OCI-LY3 (cell line): ENCODE measurements around the gene GSDME.

ENCODE experiments used
- EZH2phosphoT487 ChIP-seq: fragments of 200-600 bp; shearing (Covaris generic); IDR thresholded peaks from 2 replicates; pipeline ENCODE4 v1.6.1; 2018; ENCODE audit warnings: antibody characterized with exemption, mixed run types, low read depth
- TF ChIP-seq, protein P1 (sequence below): fragments of 200-600, 300-600 bp; sonication (generic); IDR thresholded peaks from 2 replicates; pipeline ENCODE4 v1.5.1; 2014; ENCODE audit warnings: antibody characterized with exemption, low read length, low read depth

DNA sequence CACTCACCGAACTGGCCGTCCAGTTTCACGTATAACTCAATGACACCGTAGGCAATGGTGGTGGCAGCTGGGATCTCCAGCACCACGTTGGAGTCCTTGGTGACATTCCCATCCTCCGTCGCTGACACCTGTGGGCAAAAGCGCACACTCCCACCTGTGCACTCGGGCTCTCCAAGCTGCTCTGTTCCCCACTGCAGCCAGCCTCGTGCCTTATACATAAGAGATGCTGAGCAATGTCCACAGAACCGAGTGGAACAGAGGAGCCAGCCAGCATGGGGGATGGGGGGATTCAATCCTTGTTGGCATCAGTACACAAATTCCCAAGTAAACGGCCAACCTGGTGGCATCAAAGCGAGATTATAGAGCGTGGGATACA is 40.0 kb downstream of the GSDME start:
- TF ChIP-seq, protein P1, sequence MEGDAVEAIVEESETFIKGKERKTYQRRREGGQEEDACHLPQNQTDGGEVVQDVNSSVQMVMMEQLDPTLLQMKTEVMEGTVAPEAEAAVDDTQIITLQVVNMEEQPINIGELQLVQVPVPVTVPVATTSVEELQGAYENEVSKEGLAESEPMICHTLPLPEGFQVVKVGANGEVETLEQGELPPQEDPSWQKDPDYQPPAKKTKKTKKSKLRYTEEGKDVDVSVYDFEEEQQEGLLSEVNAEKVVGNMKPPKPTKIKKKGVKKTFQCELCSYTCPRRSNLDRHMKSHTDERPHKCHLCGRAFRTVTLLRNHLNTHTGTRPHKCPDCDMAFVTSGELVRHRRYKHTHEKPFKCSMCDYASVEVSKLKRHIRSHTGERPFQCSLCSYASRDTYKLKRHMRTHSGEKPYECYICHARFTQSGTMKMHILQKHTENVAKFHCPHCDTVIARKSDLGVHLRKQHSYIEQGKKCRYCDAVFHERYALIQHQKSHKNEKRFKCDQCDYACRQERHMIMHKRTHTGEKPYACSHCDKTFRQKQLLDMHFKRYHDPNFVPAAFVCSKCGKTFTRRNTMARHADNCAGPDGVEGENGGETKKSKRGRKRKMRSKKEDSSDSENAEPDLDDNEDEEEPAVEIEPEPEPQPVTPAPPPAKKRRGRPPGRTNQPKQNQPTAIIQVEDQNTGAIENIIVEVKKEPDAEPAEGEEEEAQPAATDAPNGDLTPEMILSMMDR, result no peak
- TF ChIP-seq EZH2phosphoT487, result no peak
